A673 (cell line): ENCODE measurements around the gene KNCN. TPM values are rescaled to one million over a fixed set of nuclear protein-coding genes. Genes with fewer than 3 reads are reported as not detected.

Source experiments
- BruUV-seq: library from RNA; stranded (reverse); fragments of 400-500 nt; replicated peaks from 2 replicates; lab custom pipeline; 2021; lab: Mats Ljungman, UMichigan
- CTCF ChIA-PET: fragments of 300-600 bp; sonication (Branson Sonifier 250); formaldehyde crosslinking; loops from one replicate; lab custom pipeline; 2022; ENCODE audit warnings: antibody characterized with exemption; lab: Charles Lee
- POLR2A ChIA-PET: fragments of 300-600 bp; sonication (Branson Sonifier 250); formaldehyde crosslinking; loops from one replicate; lab custom pipeline; 2022; ENCODE audit warnings: antibody characterized with exemption; ENCODE audit not compliant: low non-redundant PET; lab: Charles Lee
- DNase-seq: peaks from one replicate; pipeline ENCODE4 v3.0.0-alpha.2; 2015; ENCODE audit warnings: low spot score
- H3K27ac ChIP-seq: fragments of 200-600 bp; sonication (generic); 2 replicates; pipeline ENCODE4 v1.5.1; 2016; ENCODE audit warnings: mixed run types, low read depth, mild to moderate bottlenecking, mixed read lengths, antibody characterized with exemption, low read length; ENCODE audit not compliant: poor library complexity, severe bottlenecking
- H3K27me3 ChIP-seq: fragments of 200-600 bp; sonication (generic); replicated peaks from 2 replicates; pipeline ENCODE4 v1.6.1; 2017; ENCODE audit warnings: mixed run types, low read depth, mild to moderate bottlenecking, mixed read lengths, antibody characterized with exemption, low read length; ENCODE audit not compliant: insufficient read depth, poor library complexity
- H3K36me3 ChIP-seq: fragments of 200-600 bp; sonication (generic); 2 replicates; pipeline ENCODE4 v1.6.1; 2016; ENCODE audit warnings: mixed run types, mild to moderate bottlenecking, mixed read lengths, antibody characterized with exemption, low read length; ENCODE audit not compliant: insufficient read depth, poor library complexity, severe bottlenecking
- H3K4me1 ChIP-seq: fragments of 200-600 bp; sonication (generic); 2 replicates; pipeline ENCODE4 v1.6.1; 2017; ENCODE audit warnings: mixed run types, mild to moderate bottlenecking, mixed read lengths, antibody characterized with exemption, low read length; ENCODE audit not compliant: insufficient read depth, poor library complexity, severe bottlenecking
- H3K4me3 ChIP-seq: fragments of 200-600 bp; sonication (generic); 2 replicates; pipeline ENCODE4 v1.5.1; 2016; ENCODE audit warnings: low read depth, mixed run types, mild to moderate bottlenecking, mixed read lengths, low read length; ENCODE audit not compliant: poor library complexity, severe bottlenecking
- H3K9me3 ChIP-seq: fragments of 200-600 bp; sonication (generic); 2 replicates; pipeline ENCODE4 v1.6.1; 2016; ENCODE audit warnings: mixed run types, low read depth, mild to moderate bottlenecking, mixed read lengths, antibody characterized with exemption, low read length; ENCODE audit not compliant: poor library complexity, severe bottlenecking
- EZH2 ChIP-seq: fragments of 200-600 bp; sonication (generic); IDR thresholded peaks from 2 replicates; pipeline ENCODE4 v1.6.1; 2017; ENCODE audit warnings: borderline replicate concordance, low read depth, mild to moderate bottlenecking, mixed read lengths, antibody characterized with exemption, low read length; ENCODE audit not compliant: poor library complexity, severe bottlenecking
- intact Hi-C: fragments of 100-400 bp; cut with micrococcal nuclease; formaldehyde crosslinking; loops from one replicate; pipeline ENCODE4 v1.10.0; 2022; ENCODE audit not compliant: unreplicated experiment
- total RNA-seq: library from RNA; stranded (reverse); gene quantifications from 2 replicates; pipeline ENCODE4 v1.2.3, GENCODE V29; 2021
- TF ChIP-seq, protein P1 (sequence below): fragments of 300-800, 200-600 bp; sonication (generic); conservative IDR thresholded peaks from 2 replicates; pipeline ENCODE4 v1.5.1; 2017; ENCODE audit warnings: low read depth, mild to moderate bottlenecking, antibody characterized with exemption, low read length, moderate library complexity, mixed read lengths

KNCN gene
- total RNA-seq, 1 experiment from 2014 or later, result not detected

- CTCF ChIA-PET, result no interaction called here
Observed at GRCh38 chr1:46592823-46593222, 41.4 kb upstream of the KNCN start.

GRCh38 chr1:46589529-46589928 lies 38.1 kb upstream of the KNCN start:
- Histone ChIP-seq H3K4me1 (no peaks in the 10 kb centered on the region), H3K27me3 (no peaks in the 10 kb centered on the region), H3K9me3 (no peaks in the 10 kb centered on the region), H3K36me3 (peaks cover 4% of the 10 kb centered on the region), H3K4me3 (no peak overlapping the region), H3K27ac (no peak overlapping the region)
- CTCF ChIA-PET, result no interaction called here
- TF ChIP-seq, protein P1, sequence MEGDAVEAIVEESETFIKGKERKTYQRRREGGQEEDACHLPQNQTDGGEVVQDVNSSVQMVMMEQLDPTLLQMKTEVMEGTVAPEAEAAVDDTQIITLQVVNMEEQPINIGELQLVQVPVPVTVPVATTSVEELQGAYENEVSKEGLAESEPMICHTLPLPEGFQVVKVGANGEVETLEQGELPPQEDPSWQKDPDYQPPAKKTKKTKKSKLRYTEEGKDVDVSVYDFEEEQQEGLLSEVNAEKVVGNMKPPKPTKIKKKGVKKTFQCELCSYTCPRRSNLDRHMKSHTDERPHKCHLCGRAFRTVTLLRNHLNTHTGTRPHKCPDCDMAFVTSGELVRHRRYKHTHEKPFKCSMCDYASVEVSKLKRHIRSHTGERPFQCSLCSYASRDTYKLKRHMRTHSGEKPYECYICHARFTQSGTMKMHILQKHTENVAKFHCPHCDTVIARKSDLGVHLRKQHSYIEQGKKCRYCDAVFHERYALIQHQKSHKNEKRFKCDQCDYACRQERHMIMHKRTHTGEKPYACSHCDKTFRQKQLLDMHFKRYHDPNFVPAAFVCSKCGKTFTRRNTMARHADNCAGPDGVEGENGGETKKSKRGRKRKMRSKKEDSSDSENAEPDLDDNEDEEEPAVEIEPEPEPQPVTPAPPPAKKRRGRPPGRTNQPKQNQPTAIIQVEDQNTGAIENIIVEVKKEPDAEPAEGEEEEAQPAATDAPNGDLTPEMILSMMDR, result no peak
- no peak for TF ChIP-seq EZH2
- no TSS peak for BruUV-seq
- POLR2A ChIA-PET, result no interaction called here
- no peak for DNase-seq
- intact Hi-C loops, result no loop called here

More at GRCh38 chr1:46592823-46593222, 41.4 kb upstream of the KNCN start:
- no peaks in the 10 kb centered on the region for H3K27me3 ChIP-seq
- peaks cover 4% of the 10 kb centered on the region for H3K36me3 ChIP-seq
- H3K9me3 ChIP-seq, result no peaks in the 10 kb centered on the region
- H3K4me1 ChIP-seq, result no peaks in the 10 kb centered on the region
- TF ChIP-seq EZH2, result no peak
- TF ChIP-seq, protein P1, result no peak
- intact Hi-C loops, result no loop called here
- DNase-seq, result no peak
- POLR2A ChIA-PET, result no interaction called here
- no peak overlapping the region for H3K4me3 ChIP-seq
- no TSS peak for BruUV-seq
- no peak overlapping the region for H3K27ac ChIP-seq

- Histone ChIP-seq H3K4me3 (no peak overlapping the region), H3K27me3 (no peaks in the 10 kb centered on the region), H3K4me1 (no peaks in the 10 kb centered on the region), H3K9me3 (no peaks in the 10 kb centered on the region), H3K36me3 (peaks cover under 1% of the 10 kb centered on the region), H3K27ac (no peak overlapping the region)
- POLR2A ChIA-PET, result no interaction called here
- intact Hi-C loops, result no loop called here
- no TSS peak for BruUV-seq
- DNase-seq, result no peak
- CTCF ChIA-PET, result no interaction called here
- TF ChIP-seq EZH2, result no peak
- TF ChIP-seq, protein P1, result no peak
Observed at GRCh38 chr1:46587069-46587468, 35.6 kb upstream of the KNCN start.
